Glutamatergic neuron (in vitro differentiated cells): ENCODE results near the gene STAMBPL1. TPM values are rescaled to one million over a fixed set of nuclear protein-coding genes. Genes with fewer than 3 reads are reported as not detected.
"Not testable (repeated sequence)": the region's sequence is repeated elsewhere in the genome, so short reads cannot be mapped to it uniquely, and the experiment has no call there.

ENCODE experiments used
- DNase-seq: peaks from one replicate; pipeline ENCODE4 v3.0.0; 2022
- H3K27ac Mint-ChIP-seq: one replicate; pipeline ENCODE4 v1.8.0; 2020; ENCODE audit warnings: mild to moderate bottlenecking, mixed read lengths, inconsistent platforms; ENCODE audit not compliant: unreplicated experiment
- H3K27me3 Mint-ChIP-seq: one replicate; pipeline ENCODE4 v1.8.0; 2020; ENCODE audit warnings: mild to moderate bottlenecking, moderate library complexity, mixed read lengths, inconsistent platforms; ENCODE audit not compliant: unreplicated experiment
- H3K36me3 Mint-ChIP-seq: one replicate; pipeline ENCODE4 v1.8.0; 2020; ENCODE audit warnings: mild to moderate bottlenecking, mixed read lengths, inconsistent platforms; ENCODE audit not compliant: unreplicated experiment
- H3K4me1 Mint-ChIP-seq: one replicate; pipeline ENCODE4 v1.8.0; 2020; ENCODE audit warnings: mild to moderate bottlenecking, low read depth, mixed read lengths, inconsistent platforms; ENCODE audit not compliant: unreplicated experiment
- H3K4me3 Mint-ChIP-seq: one replicate; pipeline ENCODE4 v1.8.0; 2020; ENCODE audit warnings: mild to moderate bottlenecking, mixed read lengths, inconsistent platforms; ENCODE audit not compliant: unreplicated experiment
- H3K9me3 Mint-ChIP-seq: one replicate; pipeline ENCODE4 v1.8.0; 2020; ENCODE audit warnings: mild to moderate bottlenecking, moderate library complexity, mixed read lengths, inconsistent platforms; ENCODE audit not compliant: unreplicated experiment
- CTCF ChIP-seq: fragments of 200-600 bp; sonication (generic); IDR thresholded peaks from one replicate; pipeline ENCODE4 v1.5.0; 2021; ENCODE audit not compliant: partially characterized antibody, unreplicated experiment
- total RNA-seq: library from RNA; stranded (reverse); fragmentation: NEBNext Ultra II Directional; extraction: Animal tissue kit (Norgen Biotek cat#: 25700); gene quantifications from one replicate; pipeline ENCODE4 v1.2.1, GENCODE V29; 2021; ENCODE audit not compliant: unreplicated experiment

STAMBPL1 gene
- total RNA-seq, 1 donor from 2014 or later = 4.4 TPM

GRCh38 chr10:88833723-88834122, 46.3 kb upstream of the STAMBPL1 start:
- H3K4me3 Mint-ChIP-seq = no peak overlapping the region
- TF ChIP-seq CTCF = no peak
- DNase-seq = no peak
- no peaks in the 10 kb centered on the region for H3K4me1 Mint-ChIP-seq
- no peaks in the 10 kb centered on the region for H3K36me3 Mint-ChIP-seq
- no peaks in the 10 kb centered on the region for H3K9me3 Mint-ChIP-seq
- no peaks in the 10 kb centered on the region for H3K27me3 Mint-ChIP-seq
- H3K27ac Mint-ChIP-seq = no peak overlapping the region

- H3K4me3 Mint-ChIP-seq = no peak overlapping the region
- peak; percentile 91 for TF ChIP-seq CTCF
- H3K4me1 Mint-ChIP-seq = no peaks in the 10 kb centered on the region
- no peaks in the 10 kb centered on the region for H3K27me3 Mint-ChIP-seq
- DNase-seq = peak; percentile 82
- H3K36me3 Mint-ChIP-seq = no peaks in the 10 kb centered on the region
- no peaks in the 10 kb centered on the region for H3K9me3 Mint-ChIP-seq
- no peak overlapping the region for H3K27ac Mint-ChIP-seq
Observed at GRCh38 chr10:88835096-88835909, 44.7 kb upstream of the STAMBPL1 start.

GRCh38 chr10:88835910-88836221, 44.2 kb upstream of the STAMBPL1 start:
- Mint-ChIP-seq H3K27me3 (no peaks in the 10 kb centered on the region), H3K4me3 (no peak overlapping the region), H3K4me1 (no peaks in the 10 kb centered on the region), H3K36me3 (no peaks in the 10 kb centered on the region), H3K27ac (no peak overlapping the region), H3K9me3 (no peaks in the 10 kb centered on the region)
- no peak for DNase-seq
- peak; percentile 11 for TF ChIP-seq CTCF

GRCh38 chr10:88837632-88838031, 42.4 kb upstream of the STAMBPL1 start:
- H3K9me3 Mint-ChIP-seq, H3K27ac Mint-ChIP-seq, H3K4me1 Mint-ChIP-seq, H3K27me3 Mint-ChIP-seq, H3K4me3 Mint-ChIP-seq, DNase-seq, H3K36me3 Mint-ChIP-seq: not testable (repeated sequence)

- H3K4me1 Mint-ChIP-seq = no peaks in the 10 kb centered on the region
- no peak for TF ChIP-seq CTCF
- H3K4me3 Mint-ChIP-seq = no peak overlapping the region
- no peaks in the 10 kb centered on the region for H3K27me3 Mint-ChIP-seq
- no peak for DNase-seq
- no peak overlapping the region for H3K27ac Mint-ChIP-seq
- no peaks in the 10 kb centered on the region for H3K36me3 Mint-ChIP-seq
- H3K9me3 Mint-ChIP-seq = no peaks in the 10 kb centered on the region
Observed at GRCh38 chr10:88838766-88839350, 41.2 kb upstream of the STAMBPL1 start.
